ENCODE data around the gene COL4A2. TPM values are rescaled to one million over a fixed set of nuclear protein-coding genes. Genes with fewer than 3 reads are reported as not detected.

Gene COL4A2
- total RNA-seq, 1 donor from 2014 or later: 1,556 TPM

DNA sequence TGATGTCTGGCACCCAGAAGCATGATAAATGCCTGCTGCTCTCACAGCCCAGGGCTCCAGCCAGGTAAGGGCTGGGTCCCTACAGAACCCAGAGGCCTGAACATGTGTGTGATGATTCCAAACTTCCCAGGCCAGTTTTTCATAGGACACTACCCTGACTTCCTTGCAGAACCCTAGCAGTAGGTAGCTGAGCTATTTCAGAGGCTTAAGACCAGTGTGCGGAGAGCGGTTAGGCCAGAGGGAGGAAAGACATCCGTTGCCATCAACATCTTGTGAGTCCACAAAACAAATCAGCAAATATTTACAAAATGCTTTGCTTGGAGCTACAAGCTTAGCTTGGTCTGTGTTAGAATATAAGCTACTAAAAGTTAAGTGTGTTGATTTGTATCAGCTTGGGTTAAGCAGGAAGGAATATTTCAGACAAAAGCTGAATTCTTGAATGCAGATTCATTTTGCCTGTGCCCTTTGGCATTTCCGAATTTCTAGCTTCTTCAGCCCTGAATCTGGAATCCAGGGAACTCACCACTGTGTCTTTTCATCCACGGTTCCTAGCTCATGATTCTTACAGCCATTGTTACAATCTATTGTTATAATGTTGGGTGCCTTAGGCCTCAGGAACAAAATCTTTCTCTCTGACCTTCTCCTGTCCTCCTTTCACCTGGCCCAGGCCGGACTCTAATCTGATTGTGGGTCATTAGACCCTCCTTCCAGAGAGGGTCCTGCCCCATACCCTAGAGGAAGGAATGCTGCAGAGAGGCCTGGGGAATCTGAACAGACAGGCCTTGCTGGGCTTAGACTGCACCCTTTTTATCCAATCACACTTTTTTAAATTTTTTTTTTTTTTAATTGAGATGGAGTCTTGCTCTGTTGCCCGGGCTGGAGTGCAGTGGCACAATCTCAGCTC, 242.1 kb downstream of the COL4A2 start:
- Mint-ChIP-seq H3K9me3 (ENCODE audit: unreplicated experiment) (no peaks in the 10 kb centered on the region), H3K27ac (ENCODE audit: unreplicated experiment) (no peak overlapping the region), H3K4me1 (ENCODE audit: unreplicated experiment) (peaks cover 9% of the 10 kb centered on the region), H3K27me3 (ENCODE audit: unreplicated experiment) (peaks cover 2% of the 10 kb centered on the region), H3K36me3 (ENCODE audit: low read depth, unreplicated experiment) (peaks cover 3% of the 10 kb centered on the region), H3K4me3 (ENCODE audit: unreplicated experiment) (no peak overlapping the region)
- no peak for DNase-seq (ENCODE audit: low spot score)
- no peak for TF ChIP-seq CTCF (IDR thresholded peaks at IDR 0.05; ENCODE audit: unreplicated experiment)

DNA sequence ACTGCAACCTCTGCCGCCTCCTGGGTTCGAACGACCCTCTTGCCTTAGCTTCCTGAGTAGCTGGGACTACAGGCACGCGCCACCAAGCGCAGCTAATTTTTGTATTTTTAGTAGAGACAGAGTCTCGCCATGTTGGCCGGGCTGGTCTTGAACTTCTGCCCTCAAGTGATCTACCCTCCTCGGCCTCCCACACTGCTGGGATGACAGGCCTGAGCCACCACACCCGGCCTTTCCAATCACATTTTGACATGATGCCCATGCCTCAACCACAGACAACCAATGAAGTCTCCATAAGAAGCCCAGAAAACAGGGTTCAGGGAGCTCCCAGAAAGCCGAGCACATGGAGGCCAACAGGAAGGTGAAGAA, 242.7 kb downstream of the COL4A2 start:
- no peak overlapping the region for H3K27ac Mint-ChIP-seq (ENCODE audit: unreplicated experiment)
- peaks cover 9% of the 10 kb centered on the region for H3K4me1 Mint-ChIP-seq (ENCODE audit: unreplicated experiment)
- H3K4me3 Mint-ChIP-seq (ENCODE audit: unreplicated experiment): no peak overlapping the region
- peaks cover 2% of the 10 kb centered on the region for H3K27me3 Mint-ChIP-seq (ENCODE audit: unreplicated experiment)
- no peaks in the 10 kb centered on the region for H3K9me3 Mint-ChIP-seq (ENCODE audit: unreplicated experiment)
- no peaks in the 10 kb centered on the region for H3K36me3 Mint-ChIP-seq (ENCODE audit: low read depth, unreplicated experiment)
- no peak for DNase-seq (ENCODE audit: low spot score)
- TF ChIP-seq CTCF (IDR thresholded peaks at IDR 0.05; ENCODE audit: unreplicated experiment): no peak

- peaks cover 4% of the 10 kb centered on the region for H3K27me3 Mint-ChIP-seq (ENCODE audit: unreplicated experiment)
- no peak overlapping the region for H3K27ac Mint-ChIP-seq (ENCODE audit: unreplicated experiment)
- no peak for TF ChIP-seq CTCF (IDR thresholded peaks at IDR 0.05; ENCODE audit: unreplicated experiment)
- no peaks in the 10 kb centered on the region for H3K9me3 Mint-ChIP-seq (ENCODE audit: unreplicated experiment)
- H3K36me3 Mint-ChIP-seq (ENCODE audit: low read depth, unreplicated experiment): no peaks in the 10 kb centered on the region
- no peak for DNase-seq (ENCODE audit: low spot score)
- H3K4me1 Mint-ChIP-seq (ENCODE audit: unreplicated experiment): peaks cover 9% of the 10 kb centered on the region
- no peak overlapping the region for H3K4me3 Mint-ChIP-seq (ENCODE audit: unreplicated experiment)
These were observed 244.2 kb downstream of the COL4A2 start for GRCh38 chr13:110551284-110551683.

DNA sequence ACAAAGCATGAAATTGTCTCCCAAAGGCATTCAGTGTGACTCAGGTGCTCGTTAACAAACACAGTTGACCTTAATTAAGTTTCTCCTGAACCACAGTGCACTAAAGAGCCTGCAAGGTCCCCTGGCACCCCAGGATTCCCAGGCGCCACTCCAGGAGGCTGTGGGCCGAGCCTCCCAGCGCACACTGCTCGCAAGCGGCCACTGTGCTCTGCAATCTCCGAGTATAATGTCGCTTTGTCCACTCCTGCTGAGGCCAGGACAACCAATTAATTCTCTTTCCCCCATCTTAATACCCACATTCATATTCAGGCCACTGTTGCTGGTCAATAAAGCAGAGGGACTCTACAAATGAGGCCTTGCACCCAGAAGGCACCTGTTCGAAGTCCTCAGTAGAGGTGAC, 245.7 kb downstream of the COL4A2 start:
- TF ChIP-seq CTCF (IDR thresholded peaks at IDR 0.05; ENCODE audit: unreplicated experiment): no peak
- peaks cover 4% of the 10 kb centered on the region for H3K27me3 Mint-ChIP-seq (ENCODE audit: unreplicated experiment)

GRCh38 chr13:110553417-110553816, 246.3 kb downstream of the COL4A2 start:
- no peak for TF ChIP-seq CTCF (IDR thresholded peaks at IDR 0.05; ENCODE audit: unreplicated experiment)
- H3K9me3 Mint-ChIP-seq (ENCODE audit: unreplicated experiment): peaks cover 5% of the 10 kb centered on the region
- peaks cover 4% of the 10 kb centered on the region for H3K27me3 Mint-ChIP-seq (ENCODE audit: unreplicated experiment)
- no peak overlapping the region for H3K4me3 Mint-ChIP-seq (ENCODE audit: unreplicated experiment)
- DNase-seq (ENCODE audit: low spot score): no peak
- peaks cover 5% of the 10 kb centered on the region for H3K36me3 Mint-ChIP-seq (ENCODE audit: low read depth, unreplicated experiment)
- H3K4me1 Mint-ChIP-seq (ENCODE audit: unreplicated experiment): peaks cover 9% of the 10 kb centered on the region
- no peak overlapping the region for H3K27ac Mint-ChIP-seq (ENCODE audit: unreplicated experiment)

More for the DNA sequence above, 245.7 kb downstream of the COL4A2 start:
- peaks cover 5% of the 10 kb centered on the region for H3K36me3 Mint-ChIP-seq (ENCODE audit: low read depth, unreplicated experiment)
- peaks cover 9% of the 10 kb centered on the region for H3K4me1 Mint-ChIP-seq (ENCODE audit: unreplicated experiment)
- H3K27ac Mint-ChIP-seq (ENCODE audit: unreplicated experiment): no peak overlapping the region
- peaks cover 5% of the 10 kb centered on the region for H3K9me3 Mint-ChIP-seq (ENCODE audit: unreplicated experiment)
- DNase-seq (ENCODE audit: low spot score): no peak
- no peak overlapping the region for H3K4me3 Mint-ChIP-seq (ENCODE audit: unreplicated experiment)
